ENCODE results near the gene TRIM72.

- TF ChIP-seq, protein P1, sequence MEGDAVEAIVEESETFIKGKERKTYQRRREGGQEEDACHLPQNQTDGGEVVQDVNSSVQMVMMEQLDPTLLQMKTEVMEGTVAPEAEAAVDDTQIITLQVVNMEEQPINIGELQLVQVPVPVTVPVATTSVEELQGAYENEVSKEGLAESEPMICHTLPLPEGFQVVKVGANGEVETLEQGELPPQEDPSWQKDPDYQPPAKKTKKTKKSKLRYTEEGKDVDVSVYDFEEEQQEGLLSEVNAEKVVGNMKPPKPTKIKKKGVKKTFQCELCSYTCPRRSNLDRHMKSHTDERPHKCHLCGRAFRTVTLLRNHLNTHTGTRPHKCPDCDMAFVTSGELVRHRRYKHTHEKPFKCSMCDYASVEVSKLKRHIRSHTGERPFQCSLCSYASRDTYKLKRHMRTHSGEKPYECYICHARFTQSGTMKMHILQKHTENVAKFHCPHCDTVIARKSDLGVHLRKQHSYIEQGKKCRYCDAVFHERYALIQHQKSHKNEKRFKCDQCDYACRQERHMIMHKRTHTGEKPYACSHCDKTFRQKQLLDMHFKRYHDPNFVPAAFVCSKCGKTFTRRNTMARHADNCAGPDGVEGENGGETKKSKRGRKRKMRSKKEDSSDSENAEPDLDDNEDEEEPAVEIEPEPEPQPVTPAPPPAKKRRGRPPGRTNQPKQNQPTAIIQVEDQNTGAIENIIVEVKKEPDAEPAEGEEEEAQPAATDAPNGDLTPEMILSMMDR (conservative IDR thresholded peaks at IDR 0.05): no peak
- no peak for TF ChIP-seq EZH2 (IDR thresholded peaks at IDR 0.05; ENCODE audit: low read depth)
Measured at GRCh38 chr16:31187808-31188189, 26.1 kb upstream of the TRIM72 start.
